ENCODE results near the gene KCNQ1OT1.

DNA sequence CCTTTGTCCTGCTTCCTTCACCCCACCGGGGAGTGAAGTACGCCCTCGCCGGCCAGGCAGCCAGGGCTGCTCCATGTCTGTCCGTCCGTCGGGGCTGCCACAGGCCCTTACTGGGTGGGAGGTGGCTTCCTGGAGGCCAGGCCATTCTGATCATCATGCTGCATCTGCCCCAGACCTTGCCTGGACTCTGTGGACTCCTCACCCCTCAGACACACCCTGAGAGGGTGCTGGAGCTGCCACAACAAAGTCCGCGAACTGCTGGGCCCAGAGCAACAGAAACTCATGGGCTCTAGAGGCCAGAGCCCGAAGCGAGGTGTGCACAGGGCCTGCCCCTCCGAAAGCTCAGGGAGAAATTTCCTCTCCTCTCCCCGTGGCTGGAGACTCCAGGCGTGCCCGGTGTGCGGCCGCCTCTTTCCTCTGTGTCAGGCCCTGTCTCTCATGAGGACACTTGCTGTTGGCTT is 124.2 kb downstream of the KCNQ1OT1 start:
- TF ChIP-seq, protein P1, sequence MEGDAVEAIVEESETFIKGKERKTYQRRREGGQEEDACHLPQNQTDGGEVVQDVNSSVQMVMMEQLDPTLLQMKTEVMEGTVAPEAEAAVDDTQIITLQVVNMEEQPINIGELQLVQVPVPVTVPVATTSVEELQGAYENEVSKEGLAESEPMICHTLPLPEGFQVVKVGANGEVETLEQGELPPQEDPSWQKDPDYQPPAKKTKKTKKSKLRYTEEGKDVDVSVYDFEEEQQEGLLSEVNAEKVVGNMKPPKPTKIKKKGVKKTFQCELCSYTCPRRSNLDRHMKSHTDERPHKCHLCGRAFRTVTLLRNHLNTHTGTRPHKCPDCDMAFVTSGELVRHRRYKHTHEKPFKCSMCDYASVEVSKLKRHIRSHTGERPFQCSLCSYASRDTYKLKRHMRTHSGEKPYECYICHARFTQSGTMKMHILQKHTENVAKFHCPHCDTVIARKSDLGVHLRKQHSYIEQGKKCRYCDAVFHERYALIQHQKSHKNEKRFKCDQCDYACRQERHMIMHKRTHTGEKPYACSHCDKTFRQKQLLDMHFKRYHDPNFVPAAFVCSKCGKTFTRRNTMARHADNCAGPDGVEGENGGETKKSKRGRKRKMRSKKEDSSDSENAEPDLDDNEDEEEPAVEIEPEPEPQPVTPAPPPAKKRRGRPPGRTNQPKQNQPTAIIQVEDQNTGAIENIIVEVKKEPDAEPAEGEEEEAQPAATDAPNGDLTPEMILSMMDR (IDR thresholded peaks at IDR 0.05; ENCODE audit: low read length) = no peak
- TF ChIP-seq EZH2 (optimal IDR thresholded peaks at IDR 0.05; ENCODE audit: low read depth, low read length) (no peak), EZH2phosphoT487 (IDR thresholded peaks at IDR 0.05; ENCODE audit: low read length) (no peak)
